HepG2 (cell line): ENCODE data around the gene RCBTB1. TPM values are rescaled to one million over a fixed set of nuclear protein-coding genes. Genes with fewer than 3 reads are reported as not detected.
"Not testable (repeated sequence)": the region's sequence is repeated elsewhere in the genome, so short reads cannot be mapped to it uniquely, and the experiment has no call there.

Experiments used
- ATAC-seq: fragments of 200-7000 bp; cut with Tn5 transposase; 3 replicates; pipeline ENCODE4 v1.9.1; 2020; ENCODE audit warnings: mild to moderate bottlenecking, moderate library complexity
- BruUV-seq: library from RNA; stranded (reverse); fragments of 400-500 nt; replicated peaks from 2 replicates; lab custom pipeline; 2021; lab: Mats Ljungman, UMichigan
- CTCF ChIA-PET: fragments of 300-600 bp; formaldehyde crosslinking; extraction: SDS; loops from one replicate; lab custom pipeline; 2021; ENCODE audit warnings: low total read pairs, inconsistent platforms, low intra/inter-chr PET ratio; lab: Yijun Ruan, JAX
- POLR2A ChIA-PET: fragments of 350-600 bp; sonication (Branson Sonifier 250); formaldehyde crosslinking; loops from one replicate; lab custom pipeline; 2020; ENCODE audit warnings: antibody characterized with exemption, inconsistent platforms; lab: Yijun Ruan, JAX
- DNase-seq: peaks from one replicate; pipeline ENCODE4 v3.0.0-alpha.2; 2015; ENCODE audit warnings: low spot score
- FAIRE-seq: peaks from 3 replicates; lab custom pipeline; 2011; peaks lifted over from hg19 to GRCh38; lab: Jason Lieb, UNC
- H2AFZ ChIP-seq: one replicate; pipeline ENCODE4 v1.6.1; 2011; ENCODE audit warnings: low read length, inconsistent platforms
- H3K27ac ChIP-seq: fragments of 300-600 bp; 3 replicates; pipeline ENCODE4 v1.8.0; 2011; ENCODE audit warnings: mixed run types, mild to moderate bottlenecking, mixed read lengths, low read length, inconsistent platforms; ENCODE audit not compliant: insufficient read depth; ENCODE audit errors: extremely low read length
- H3K27me3 ChIP-seq, 2 experiments: fragments of 200-600 bp in 1 of 2; 2 replicates in 1 of 2; 3 replicates in 1 of 2; pipeline versions ENCODE4 v1.6.0 to v1.8.0; 2011; ENCODE audit warnings: low read length in 2 of 2, mild to moderate bottlenecking in 2 of 2, moderate library complexity in 2 of 2, inconsistent platforms in 1 of 2; ENCODE audit not compliant: insufficient read depth in 2 of 2, control insufficient read depth in 1 of 2
- H3K36me3 ChIP-seq, 2 experiments: fragments of 200-600 bp in 1 of 2; replicated peaks in 1 of 2; 2 replicates in 1 of 2; 3 replicates in 1 of 2; pipeline versions ENCODE4 v1.5.1 to v1.8.0; 2011; ENCODE audit warnings: low read length in 2 of 2, inconsistent platforms in 1 of 2; ENCODE audit not compliant: insufficient read depth in 2 of 2, control insufficient read depth in 1 of 2
- H3K4me1 ChIP-seq: 2 replicates; pipeline ENCODE4 v1.5.1; 2012; ENCODE audit warnings: low read length, inconsistent platforms; ENCODE audit not compliant: insufficient read depth
- H3K4me2 ChIP-seq: 2 replicates; pipeline ENCODE4 v1.6.0; 2011; ENCODE audit warnings: low read depth, low read length, inconsistent platforms
- H3K4me3 ChIP-seq, 3 experiments: fragments of 200-600 bp in 1 of 3; sonication (generic), shearing (Covaris generic) in 1 of 3; replicated peaks in 1 of 3; 2 replicates each; pipeline ENCODE4 v1.5.1; 2011 to 2016; ENCODE audit warnings: low read length in 3 of 3, inconsistent platforms in 2 of 3, low read depth in 2 of 3, mild to moderate bottlenecking in 2 of 3, control low read depth in 1 of 3, mixed read lengths in 1 of 3; ENCODE audit not compliant: insufficient read depth in 1 of 3
- H3K79me2 ChIP-seq: one replicate; pipeline ENCODE4 v1.6.1; 2011; ENCODE audit warnings: low read length, inconsistent platforms; ENCODE audit not compliant: insufficient read depth
- H3K9ac ChIP-seq: 2 replicates; pipeline ENCODE4 v1.6.0; 2011; ENCODE audit warnings: mild to moderate bottlenecking, low read depth, low read length, inconsistent platforms; ENCODE audit not compliant: insufficient read depth
- H3K9me3 ChIP-seq: 2 replicates; pipeline ENCODE4 v1.5.1; 2012; ENCODE audit warnings: mild to moderate bottlenecking, low read length
- H4K20me1 ChIP-seq: 2 replicates; pipeline ENCODE4 v1.6.0; 2011; ENCODE audit warnings: inconsistent platforms, mild to moderate bottlenecking, low read length, moderate library complexity; ENCODE audit not compliant: insufficient read depth
- ARID5B ChIP-seq: IDR thresholded peaks from 2 replicates; pipeline ENCODE4 v1.4.0; 2020; ENCODE audit warnings: mild to moderate bottlenecking, missing genetic modification reagents
- BCL6 ChIP-seq: IDR thresholded peaks from 2 replicates; pipeline ENCODE4 v1.6.1; 2016; ENCODE audit warnings: missing genetic modification reagents, missing compliant biosample characterization
- FOXP1 ChIP-seq, 2 experiments: fragments of 450-650 bp in 1 of 2; IDR thresholded peaks; 2 replicates each; pipeline ENCODE4 v1.6.1; 2017 to 2018; ENCODE audit warnings: antibody characterized with exemption in 1 of 2
- GATAD2A ChIP-seq: IDR thresholded peaks from 2 replicates; pipeline ENCODE4 v1.6.1; 2016
- GTF3A ChIP-seq: sonication (generic); formaldehyde crosslinking; conservative IDR thresholded peaks from 2 replicates; pipeline ENCODE4 v1.4.0; 2020; ENCODE audit warnings: mild to moderate bottlenecking, missing genetic modification reagents
- HDAC2 ChIP-seq: sonication (generic); formaldehyde crosslinking; IDR thresholded peaks from 2 replicates; pipeline ENCODE4 v1.4.0; 2020; ENCODE audit warnings: missing genetic modification reagents
- NR2F6 ChIP-seq, 2 experiments: IDR thresholded peaks; 2 replicates each; pipeline ENCODE4 v1.6.1; 2016; ENCODE audit warnings: antibody characterized with exemption in 1 of 2, mild to moderate bottlenecking in 1 of 2
- RARA ChIP-seq: IDR thresholded peaks from 2 replicates; pipeline ENCODE4 v1.6.1; 2016; ENCODE audit warnings: missing genetic modification reagents, missing compliant biosample characterization
- RELA ChIP-seq: sonication (generic); formaldehyde crosslinking; IDR thresholded peaks from 2 replicates; pipeline ENCODE4 v1.4.0; 2020; ENCODE audit warnings: missing genetic modification reagents
- SALL1 ChIP-seq: sonication (generic); formaldehyde crosslinking; IDR thresholded peaks from 2 replicates; pipeline ENCODE4 v1.8.0; 2022; ENCODE audit warnings: mild to moderate bottlenecking, missing genetic modification reagents
- SOX13 ChIP-seq, 3 experiments: fragments of 450-650 bp in 1 of 3; sonication (generic) in 1 of 3; formaldehyde crosslinking in 1 of 3; IDR thresholded peaks in 2 of 3; conservative IDR thresholded peaks in 1 of 3; 2 replicates each; pipeline versions ENCODE4 v1.5.0 to v1.6.1; 2016 to 2020; ENCODE audit warnings: antibody characterized with exemption in 1 of 3, mild to moderate bottlenecking in 1 of 3, missing compliant biosample characterization in 1 of 3, missing genetic modification reagents in 1 of 3, moderate library complexity in 1 of 3
- SOX5 ChIP-seq: IDR thresholded peaks from 2 replicates; pipeline ENCODE4 v1.6.1; 2016; ENCODE audit warnings: borderline replicate concordance
- SOX6 ChIP-seq, 2 experiments: fragments of 450-650 bp in 1 of 2; sonication (generic) in 1 of 2; formaldehyde crosslinking in 1 of 2; IDR thresholded peaks; 2 replicates each; pipeline versions ENCODE4 v1.4.0 to v1.6.1; 2017 to 2020; ENCODE audit warnings: antibody characterized with exemption in 1 of 2, mild to moderate bottlenecking in 1 of 2, missing genetic modification reagents in 1 of 2
- ZNF543 ChIP-seq: sonication (generic); formaldehyde crosslinking; IDR thresholded peaks from 2 replicates; pipeline ENCODE4 v1.4.0; 2020; ENCODE audit warnings: mild to moderate bottlenecking, missing genetic modification reagents
- WGBS: methylation state at CpG from one replicate; pipeline ENCODE4 v1.1.6; 2017; ENCODE audit warnings: low lambda C conversion rate; 5-methylcytosine and 5-hydroxymethylcytosine counted together
- in situ Hi-C: cut with HindIII; loops from 2 replicates; pipeline ENCODE4 v1.10.0; 2017; ENCODE audit warnings: low pct_unique_long_range_greater_than_20kb; ENCODE audit not compliant: extremely low pct_ligation_motif_present
- intact Hi-C: fragments of 100-400 bp; cut with micrococcal nuclease; formaldehyde crosslinking; loops from one replicate; pipeline ENCODE4 v1.10.0; 2022; ENCODE audit not compliant: unreplicated experiment
- polyA plus RNA-seq, 8 experiments: library from polyadenylated mRNA; depleted of rRNA in 3 of 8; stranded (reverse) in 7 of 8; unstranded in 1 of 8; fragments of >200 nt; fragmentation: Illumina TruSeq in 4 of 8; extraction: Trizol in 4 of 8; gene quantifications; 2 replicates each; pipeline versions ENCODE4 v1.2.1 to v1.2.3, GENCODE V29; 2011 to 2016; ENCODE audit warnings: low read depth in 4 of 8, missing spikeins in 1 of 8, mixed read lengths in 1 of 8; ENCODE audit not compliant: insufficient read depth in 1 of 8
- total RNA-seq, 5 experiments: library from RNA; depleted of rRNA; stranded (reverse); fragments of >200 nt; fragmentation: Illumina TruSeq; extraction: Trizol; gene quantifications; 2 replicates each; pipeline ENCODE4 v1.2.3, GENCODE V29; 2016; ENCODE audit warnings: low read depth in 1 of 5

Gene RCBTB1
- total and polyA plus RNA-seq, 2 of the 13 experiments (the other 11 are each of a cell fraction or from before 2014, with no cell fraction given) = 13.4 to 21.6 TPM

DNA sequence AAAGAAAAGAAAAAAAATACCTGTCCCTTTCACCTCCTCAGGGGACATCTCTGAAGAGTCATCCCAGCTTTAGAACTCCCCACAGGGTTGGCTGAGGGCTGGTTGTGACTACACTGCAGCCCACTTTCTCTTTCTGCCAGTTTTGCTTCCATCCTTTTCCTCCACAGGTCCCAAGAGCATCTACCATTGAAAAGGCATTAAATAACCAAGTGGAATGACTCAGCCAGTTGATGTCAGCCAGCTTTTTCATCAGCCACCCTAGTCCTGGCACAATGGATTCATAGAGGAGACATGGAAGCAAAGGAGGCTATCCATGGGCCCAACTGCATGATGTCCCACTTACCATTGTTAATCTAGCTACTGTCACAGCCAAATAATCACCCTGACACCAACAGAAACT, 9.2 kb upstream of the RCBTB1 start:
- H3K36me3 ChIP-seq = no peaks in the 10 kb centered on the region
- H3K27ac ChIP-seq = no peak overlapping the region
- peaks cover 45% of the 10 kb centered on the region for H3K4me1 ChIP-seq
- ChIA-PET CTCF (no interaction called here), POLR2A (interaction anchor here (2.0 kb wide), 1 partner anchor 9 kb away, joined by 9 read pairs; the partner anchor contains the start of gene RCBTB1)
- intact Hi-C loops (no loop called here), in situ Hi-C loops (no loop called here)
- no peak overlapping the region for H3K4me2 ChIP-seq
- TF ChIP-seq SALL1 (no peak), RELA (no peak), GATAD2A (no peak), HDAC2 (CRISPR knock-in tag) (no peak), GTF3A (CRISPR knock-in tag) (no peak), ZNF543 (CRISPR knock-in tag) (no peak)
- no peaks in the 10 kb centered on the region for H3K9me3 ChIP-seq
- H3K79me2 ChIP-seq = no peaks in the 10 kb centered on the region
- no peak overlapping the region for H3K9ac ChIP-seq
- H3K27me3 ChIP-seq = no peaks in the 10 kb centered on the region; a peak in 1 of 5 replicates
- no peak overlapping the region for H3K4me3 ChIP-seq
- BruUV-seq = no TSS peak
- DNase-seq (no peak), FAIRE-seq (no peak), ATAC-seq (no peak)
- H4K20me1 ChIP-seq = no peaks in the 10 kb centered on the region
- H2AFZ ChIP-seq = no peak overlapping the region

DNA sequence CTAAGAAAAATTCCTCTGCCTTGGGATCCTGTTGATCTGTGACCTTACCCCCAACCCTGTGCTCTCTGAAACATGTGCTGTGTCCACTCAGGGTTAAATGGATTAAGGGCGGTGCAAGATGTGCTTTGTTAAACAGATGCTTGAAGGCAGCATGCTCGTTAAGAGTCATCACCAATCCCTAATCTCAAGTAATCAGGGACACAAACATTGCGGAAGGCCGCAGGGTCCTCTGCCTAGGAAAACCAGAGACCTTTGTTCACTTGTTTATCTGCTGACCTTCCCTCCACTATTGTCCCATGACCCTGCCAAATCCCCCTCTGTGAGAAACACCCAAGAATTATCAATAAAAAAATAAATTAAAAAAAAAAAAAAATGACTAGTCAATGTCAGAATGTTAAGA, 8.5 kb upstream of the RCBTB1 start:
- BruUV-seq; H4K20me1 ChIP-seq; in situ Hi-C loops; H3K9ac ChIP-seq; intact Hi-C loops; H3K79me2 ChIP-seq; ATAC-seq; H3K27me3 ChIP-seq; CTCF ChIA-PET; H3K36me3 ChIP-seq; H3K4me3 ChIP-seq; H3K9me3 ChIP-seq; H2AFZ ChIP-seq; DNase-seq; H3K4me2 ChIP-seq; FAIRE-seq; TF ChIP-seq NR2F6 (CRISPR knock-in tag; IDR thresholded peaks at IDR 0.05); SOX6 (IDR thresholded peaks at IDR 0.05); SOX13 (IDR thresholded peaks at IDR 0.05); FOXP1 (IDR thresholded peaks at IDR 0.05): not testable (repeated sequence)
- POLR2A ChIA-PET = interaction anchor here (2.0 kb wide), 1 partner anchor 8 kb away, joined by 9 read pairs; the partner anchor contains the start of gene RCBTB1
- WGBS = 0% methylated on average over 2 of the region's 4 CpGs
- H3K27ac ChIP-seq = peak overlapping the region; percentile 44
- H3K4me1 ChIP-seq = peaks cover 49% of the 10 kb centered on the region
- TF ChIP-seq NR2F6 (IDR thresholded peaks at IDR 0.05) (peak; percentile 25; the same call in 1 of the 2 replicates), SOX6 (CRISPR knock-in tag; IDR thresholded peaks at IDR 0.05) (peak; percentile 35; the same call in 1 of the 2 replicates), RARA (CRISPR knock-in tag) (0 out of 2 replicates have a peak, but pooled peaks have one; percentile 13), SOX5 (peak; percentile 38; the same call in 1 of the 2 replicates), SOX13 (CRISPR knock-in tag; conservative IDR thresholded peaks at IDR 0.05 in 1 of 2, IDR thresholded peaks at IDR 0.05 in 1 of 2) (peak in 1 of 2 experiments; percentile 68; a peak in 2 of 4 replicates), ARID5B (CRISPR knock-in tag) (peak; percentile 51; the same call in 1 of the 2 replicates), FOXP1 (CRISPR knock-in tag; IDR thresholded peaks at IDR 0.05) (peak; percentile 42; the same call in 1 of the 2 replicates), BCL6 (peak; percentile 63), GATAD2A (peak; percentile 26; the same call in 1 of the 2 replicates)
